ENCODE measurements around the gene DCT.

GRCh38 chr13:94395860-94396259 is 83.6 kb downstream of the DCT start:
- TF ChIP-seq, protein P1, sequence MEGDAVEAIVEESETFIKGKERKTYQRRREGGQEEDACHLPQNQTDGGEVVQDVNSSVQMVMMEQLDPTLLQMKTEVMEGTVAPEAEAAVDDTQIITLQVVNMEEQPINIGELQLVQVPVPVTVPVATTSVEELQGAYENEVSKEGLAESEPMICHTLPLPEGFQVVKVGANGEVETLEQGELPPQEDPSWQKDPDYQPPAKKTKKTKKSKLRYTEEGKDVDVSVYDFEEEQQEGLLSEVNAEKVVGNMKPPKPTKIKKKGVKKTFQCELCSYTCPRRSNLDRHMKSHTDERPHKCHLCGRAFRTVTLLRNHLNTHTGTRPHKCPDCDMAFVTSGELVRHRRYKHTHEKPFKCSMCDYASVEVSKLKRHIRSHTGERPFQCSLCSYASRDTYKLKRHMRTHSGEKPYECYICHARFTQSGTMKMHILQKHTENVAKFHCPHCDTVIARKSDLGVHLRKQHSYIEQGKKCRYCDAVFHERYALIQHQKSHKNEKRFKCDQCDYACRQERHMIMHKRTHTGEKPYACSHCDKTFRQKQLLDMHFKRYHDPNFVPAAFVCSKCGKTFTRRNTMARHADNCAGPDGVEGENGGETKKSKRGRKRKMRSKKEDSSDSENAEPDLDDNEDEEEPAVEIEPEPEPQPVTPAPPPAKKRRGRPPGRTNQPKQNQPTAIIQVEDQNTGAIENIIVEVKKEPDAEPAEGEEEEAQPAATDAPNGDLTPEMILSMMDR (conservative IDR thresholded peaks at IDR 0.05) = no peak
- TF ChIP-seq EZH2 (IDR thresholded peaks at IDR 0.05; ENCODE audit: low read depth) = no peak
